ENCODE measurements around the gene LPP. TPM values are rescaled to one million over a fixed set of nuclear protein-coding genes. Genes with fewer than 3 reads are reported as not detected.

Gene LPP
- total and polyA plus RNA-seq, 10 of the 15 experiments (the other 5 are each of a cell fraction or from before 2014, with no cell fraction given), result under 0.01 to 0.62 (median 0.03) TPM

DNA sequence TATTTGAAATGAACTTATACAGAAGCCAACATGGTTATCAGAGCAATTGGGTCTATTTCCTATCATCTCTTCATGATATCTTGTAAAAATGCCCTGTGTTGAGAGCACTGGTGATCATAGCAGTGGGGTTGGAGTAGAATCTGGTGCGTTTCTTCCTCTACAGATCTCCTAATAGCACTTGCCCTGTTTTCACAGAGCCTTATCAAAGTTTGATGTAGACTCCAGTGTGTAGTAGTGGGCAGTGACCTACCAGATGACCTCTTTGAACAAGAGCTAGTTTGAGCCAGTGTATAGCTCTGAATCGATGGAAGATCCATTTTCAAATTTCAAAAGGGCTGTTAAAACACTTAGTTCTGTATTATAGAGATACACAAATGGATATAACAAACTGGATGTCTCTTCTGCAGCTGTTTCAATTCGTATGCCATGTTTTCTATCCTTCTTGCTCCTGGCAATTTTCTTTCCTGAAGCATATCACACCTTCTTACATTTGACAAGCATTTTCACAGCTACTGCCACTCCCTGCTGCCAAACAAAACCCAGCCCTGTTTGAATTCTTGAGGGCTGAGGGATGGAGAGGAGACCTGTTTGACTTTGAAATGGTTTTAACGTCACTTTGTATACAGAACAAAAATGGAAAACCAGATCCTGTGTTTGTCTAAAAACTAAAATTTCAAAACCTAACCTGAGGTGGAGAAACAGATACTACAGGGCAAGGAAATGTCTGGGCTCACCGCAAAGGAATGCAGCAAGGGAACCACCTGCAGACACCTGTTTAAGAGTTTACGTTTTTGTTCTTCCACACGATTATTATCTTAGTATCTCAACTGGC lies 663.4 kb downstream of the LPP start:
- no peak overlapping the region for H3K4me3 ChIP-seq
- SMC1A ChIA-PET (ENCODE audit: uncharacterized antibody, unreplicated experiment), result no interaction called here

DNA sequence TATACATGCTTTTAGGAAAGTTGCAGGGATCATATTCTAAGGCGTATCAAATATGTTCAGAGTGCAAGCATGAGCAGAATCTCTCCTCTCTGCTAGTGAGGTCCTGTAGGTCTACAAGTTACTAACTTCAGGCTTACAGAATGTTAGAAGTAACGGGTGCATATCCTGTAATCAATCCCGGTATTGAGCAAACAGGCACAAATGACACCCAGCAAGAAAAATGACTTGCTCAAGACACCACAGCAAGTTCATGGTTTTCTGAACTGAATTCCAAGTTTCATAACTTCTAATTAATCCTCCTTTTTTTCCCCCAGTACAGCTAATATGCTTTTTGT lies 663.9 kb downstream of the LPP start:
- TF ChIP-seq, protein P1, sequence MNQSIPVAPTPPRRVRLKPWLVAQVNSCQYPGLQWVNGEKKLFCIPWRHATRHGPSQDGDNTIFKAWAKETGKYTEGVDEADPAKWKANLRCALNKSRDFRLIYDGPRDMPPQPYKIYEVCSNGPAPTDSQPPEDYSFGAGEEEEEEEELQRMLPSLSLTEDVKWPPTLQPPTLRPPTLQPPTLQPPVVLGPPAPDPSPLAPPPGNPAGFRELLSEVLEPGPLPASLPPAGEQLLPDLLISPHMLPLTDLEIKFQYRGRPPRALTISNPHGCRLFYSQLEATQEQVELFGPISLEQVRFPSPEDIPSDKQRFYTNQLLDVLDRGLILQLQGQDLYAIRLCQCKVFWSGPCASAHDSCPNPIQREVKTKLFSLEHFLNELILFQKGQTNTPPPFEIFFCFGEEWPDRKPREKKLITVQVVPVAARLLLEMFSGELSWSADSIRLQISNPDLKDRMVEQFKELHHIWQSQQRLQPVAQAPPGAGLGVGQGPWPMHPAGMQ (IDR thresholded peaks at IDR 0.05; ENCODE audit: borderline replicate concordance), result no peak
- TF ChIP-seq, protein P2, sequence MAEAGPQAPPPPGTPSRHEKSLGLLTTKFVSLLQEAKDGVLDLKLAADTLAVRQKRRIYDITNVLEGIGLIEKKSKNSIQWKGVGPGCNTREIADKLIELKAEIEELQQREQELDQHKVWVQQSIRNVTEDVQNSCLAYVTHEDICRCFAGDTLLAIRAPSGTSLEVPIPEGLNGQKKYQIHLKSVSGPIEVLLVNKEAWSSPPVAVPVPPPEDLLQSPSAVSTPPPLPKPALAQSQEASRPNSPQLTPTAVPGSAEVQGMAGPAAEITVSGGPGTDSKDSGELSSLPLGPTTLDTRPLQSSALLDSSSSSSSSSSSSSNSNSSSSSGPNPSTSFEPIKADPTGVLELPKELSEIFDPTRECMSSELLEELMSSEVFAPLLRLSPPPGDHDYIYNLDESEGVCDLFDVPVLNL (IDR thresholded peaks at IDR 0.05; ENCODE audit: low read depth, low read length), result no peak
- TF ChIP-seq RUNX3 (IDR thresholded peaks at IDR 0.05; ENCODE audit: low read length), result no peak
- TF ChIP-seq EZH2 (IDR thresholded peaks at IDR 0.05; ENCODE audit: borderline replicate concordance, control insufficient read depth, low read depth, low read length), result no peak
- TF ChIP-seq TCF7 (IDR thresholded peaks at IDR 0.05; ENCODE audit: borderline replicate concordance), result no peak
- TF ChIP-seq CBX5 (IDR thresholded peaks at IDR 0.05; ENCODE audit: low read depth), result no peak
- no peak for TF ChIP-seq FOS (IDR thresholded peaks at IDR 0.05; ENCODE audit: borderline replicate concordance, extremely low read depth, insufficient read length)
- TF ChIP-seq ZNF384 (IDR thresholded peaks at IDR 0.05; ENCODE audit: borderline replicate concordance, low read depth, low read length), result no peak
- no peak overlapping the region for H3K27ac ChIP-seq (ENCODE audit: control insufficient read depth, insufficient read depth)
- intact Hi-C loops (cut with micrococcal nuclease; ENCODE audit: unreplicated experiment) (no loop called here), in situ Hi-C loops (cut with MboI) (no loop called here)
- SMC1A ChIA-PET (ENCODE audit: uncharacterized antibody, unreplicated experiment), result no interaction called here
- ATAC-seq (no peak), FAIRE-seq (no peak), DNase-seq (ENCODE audit: low read depth, low spot score) (no peak)
- H3K9me3 ChIP-seq (replicated peaks; ENCODE audit: control insufficient read depth, insufficient read depth, low read length), result no peaks in the 10 kb centered on the region
- no peaks in the 10 kb centered on the region for H3K27me3 ChIP-seq (replicated peaks in 1 of 2; ENCODE audit: control insufficient read depth in 2 of 2, insufficient read depth in 2 of 2, low read length in 1 of 2)
- H3K4me1 ChIP-seq (ENCODE audit: control insufficient read depth, insufficient read depth, low read length), result no peaks in the 10 kb centered on the region
- RAD21 ChIA-PET (ENCODE audit: unreplicated experiment), result no interaction called here
- no peak overlapping the region for H3K4me3 ChIP-seq
- POLR2A ChIA-PET, result no interaction called here
- no peaks in the 10 kb centered on the region for H3K79me2 ChIP-seq (ENCODE audit: control insufficient read depth, insufficient read depth, low read length)
- no peak overlapping the region for H3K9ac ChIP-seq (ENCODE audit: control insufficient read depth, insufficient read depth, low read length)
- H3K36me3 ChIP-seq (ENCODE audit: control insufficient read depth in 2 of 2, insufficient read depth in 2 of 2, low read length in 1 of 2), result no peaks in the 10 kb centered on the region
- no peak overlapping the region for H3K4me2 ChIP-seq (ENCODE audit: control insufficient read depth, insufficient read depth)
- WGBS (ENCODE audit: insufficient coverage, insufficient replicate concordance, low lambda C conversion rate, missing lambda C conversion rate), result 32% methylated on average over 3 of the region's 3 CpGs
- no peak overlapping the region for H2AFZ ChIP-seq (ENCODE audit: control insufficient read depth, low read depth, low read length)
- H4K20me1 ChIP-seq (ENCODE audit: control insufficient read depth, insufficient read depth), result no peaks in the 10 kb centered on the region
- no TSS peak for BruUV-seq (replicated peaks)
- CTCF ChIA-PET, result no interaction called here

More for the DNA sequence above, 663.4 kb downstream of the LPP start:
- WGBS (ENCODE audit: insufficient coverage, insufficient replicate concordance, low lambda C conversion rate, missing lambda C conversion rate), result 44% methylated on average over 7 of the region's 7 CpGs
- Histone ChIP-seq H3K79me2 (ENCODE audit: control insufficient read depth, insufficient read depth, low read length) (no peaks in the 10 kb centered on the region), H3K27ac (ENCODE audit: control insufficient read depth, insufficient read depth) (no peak overlapping the region), H3K27me3 (replicated peaks in 1 of 2; ENCODE audit: control insufficient read depth in 2 of 2, insufficient read depth in 2 of 2, low read length in 1 of 2) (no peaks in the 10 kb centered on the region), H2AFZ (ENCODE audit: control insufficient read depth, low read depth, low read length) (no peak overlapping the region), H3K9me3 (replicated peaks; ENCODE audit: control insufficient read depth, insufficient read depth, low read length) (no peaks in the 10 kb centered on the region), H4K20me1 (ENCODE audit: control insufficient read depth, insufficient read depth) (no peaks in the 10 kb centered on the region), H3K4me2 (ENCODE audit: control insufficient read depth, insufficient read depth) (no peak overlapping the region), H3K4me1 (ENCODE audit: control insufficient read depth, insufficient read depth, low read length) (no peaks in the 10 kb centered on the region), H3K36me3 (ENCODE audit: control insufficient read depth in 2 of 2, insufficient read depth in 2 of 2, low read length in 1 of 2) (no peaks in the 10 kb centered on the region), H3K9ac (ENCODE audit: control insufficient read depth, insufficient read depth, low read length) (no peak overlapping the region)
- ATAC-seq (no peak), DNase-seq (ENCODE audit: low read depth, low spot score) (no peak), FAIRE-seq (no peak)
- no TSS peak for BruUV-seq (replicated peaks)
- no peak for TF ChIP-seq SREBF1 (IDR thresholded peaks at IDR 0.05; ENCODE audit: low read length)
- RAD21 ChIA-PET (ENCODE audit: unreplicated experiment), result no interaction called here
- CTCF ChIA-PET, result no interaction called here
- POLR2A ChIA-PET, result no interaction called here
- in situ Hi-C loops (cut with MboI) (no loop called here), intact Hi-C loops (cut with micrococcal nuclease; ENCODE audit: unreplicated experiment) (no loop called here)

Measured in GM12878 (cell line).